WTC11 (cell line): Measurements from ENCODE around the gene RPP14. TPM values are rescaled to one million over a fixed set of nuclear protein-coding genes. Genes with fewer than 3 reads are reported as not detected.
A peak's percentile ranks its signal among the peaks of the same experiment; 100 is the strongest.
"Not testable (repeated sequence)": the region's sequence is repeated elsewhere in the genome, so short reads cannot be mapped to it uniquely, and the experiment has no call there.

Experiments used
- ATAC-seq: fragments of 200-7000 bp; cut with Tn5 transposase; 2 replicates; pipeline ENCODE4 v1.10.0; 2021; ENCODE audit warnings: mild to moderate bottlenecking, moderate library complexity
- CTCF ChIA-PET: fragments of 300-600 bp; sonication (Branson Sonifier 250); formaldehyde crosslinking; loops from one replicate; lab custom pipeline; 2021; ENCODE audit warnings: antibody characterized with exemption; lab: Charles Lee
- POLR2A ChIA-PET: fragments of 350-600 bp; sonication (Branson Sonifier 250); formaldehyde crosslinking; loops from one replicate; lab custom pipeline; 2021; ENCODE audit warnings: antibody characterized with exemption; lab: Charles Lee
- DNase-seq: peaks from one replicate; pipeline ENCODE4 v3.0.0; 2021; ENCODE audit warnings: low spot score
- H3K27ac Mint-ChIP-seq: 2 replicates; pipeline ENCODE4 v1.8.0; 2021; ENCODE audit warnings: mixed read lengths
- H3K27me3 Mint-ChIP-seq: 2 replicates; pipeline ENCODE4 v1.8.0; 2021; ENCODE audit warnings: low read depth, mild to moderate bottlenecking, moderate library complexity, mixed read lengths
- H3K36me3 Mint-ChIP-seq: 2 replicates; pipeline ENCODE4 v1.8.0; 2021; ENCODE audit warnings: mixed read lengths
- H3K4me1 Mint-ChIP-seq: 2 replicates; pipeline ENCODE4 v1.8.0; 2022; ENCODE audit warnings: mixed read lengths
- H3K4me3 Mint-ChIP-seq: 2 replicates; pipeline ENCODE4 v1.8.0; 2021; ENCODE audit warnings: mild to moderate bottlenecking, moderate library complexity, mixed read lengths
- H3K9me3 Mint-ChIP-seq: 2 replicates; pipeline ENCODE4 v1.8.0; 2021; ENCODE audit warnings: mixed read lengths
- GTF2I ChIP-seq: fragments of 250-450 bp; sonication (Bioruptor Pico); conservative IDR thresholded peaks from 2 replicates; pipeline ENCODE4 v1.4.0; 2021; ENCODE audit warnings: mild to moderate bottlenecking
- SOX15 ChIP-seq: fragments of 250-450 bp; sonication (Bioruptor Pico); IDR thresholded peaks from 2 replicates; pipeline ENCODE4 v1.9.0; 2021; ENCODE audit warnings: mild to moderate bottlenecking
- SP1 ChIP-seq: sonication (generic); formaldehyde crosslinking; conservative IDR thresholded peaks from 2 replicates; pipeline ENCODE4 v1.8.1; 2022; ENCODE audit warnings: missing genetic modification reagents
- TEAD1 ChIP-seq: sonication (generic); formaldehyde crosslinking; IDR thresholded peaks from 2 replicates; pipeline ENCODE4 v1.8.0; 2022; ENCODE audit warnings: mild to moderate bottlenecking, missing genetic modification reagents
- TP53 ChIP-seq: sonication (generic); formaldehyde crosslinking; IDR thresholded peaks from 2 replicates; pipeline ENCODE4 v1.8.1; 2023; ENCODE audit warnings: mild to moderate bottlenecking, missing genetic modification reagents
- total RNA-seq: library from RNA; stranded (reverse); gene quantifications from 3 replicates; pipeline ENCODE4 v1.2.3, GENCODE V29; 2021
- TF ChIP-seq, protein P1 (sequence below): fragments of 250-450 bp; sonication (Bioruptor Pico); IDR thresholded peaks from 2 replicates; pipeline ENCODE4 v2.1.2; 2022; ENCODE audit warnings: mild to moderate bottlenecking, moderate library complexity
- TF ChIP-seq, protein P2 (sequence below): sonication (generic); formaldehyde crosslinking; IDR thresholded peaks from 2 replicates; pipeline ENCODE4 v1.8.1; 2022; ENCODE audit warnings: low read depth, mild to moderate bottlenecking, moderate library complexity, missing genetic modification reagents, borderline replicate concordance
- TF ChIP-seq, protein P3 (sequence below): fragments of 200-600 bp; IDR thresholded peaks from 2 replicates; pipeline ENCODE4 v1.8.0; 2022; ENCODE audit warnings: antibody characterized with exemption
- TF ChIP-seq, protein P4 (sequence below): sonication (generic); formaldehyde crosslinking; IDR thresholded peaks from 2 replicates; pipeline ENCODE4 v1.8.0; 2023; ENCODE audit warnings: missing genetic modification reagents
- TF ChIP-seq, protein P5 (sequence below): sonication (generic); formaldehyde crosslinking; IDR thresholded peaks from 2 replicates; pipeline ENCODE4 v1.8.1; 2022; ENCODE audit warnings: low read depth, missing genetic modification reagents, borderline replicate concordance
- TF ChIP-seq, protein P6 (sequence below): sonication (generic); formaldehyde crosslinking; IDR thresholded peaks from 2 replicates; pipeline ENCODE4 v1.8.1; 2023; ENCODE audit warnings: mild to moderate bottlenecking, missing genetic modification reagents, borderline replicate concordance
- TF ChIP-seq, protein P7 (sequence below): sonication (generic); formaldehyde crosslinking; IDR thresholded peaks from 2 replicates; pipeline ENCODE4 v1.8.1; 2023; ENCODE audit warnings: mild to moderate bottlenecking, moderate library complexity, missing genetic modification reagents
- TF ChIP-seq, protein P8 (sequence below): sonication (generic); formaldehyde crosslinking; IDR thresholded peaks from 2 replicates; pipeline ENCODE4 v1.8.1; 2023; ENCODE audit warnings: mild to moderate bottlenecking, missing genetic modification reagents, moderate library complexity
- TF ChIP-seq, protein P9 (sequence below): sonication (generic); formaldehyde crosslinking; IDR thresholded peaks from 2 replicates; pipeline ENCODE4 v1.8.1; 2022; ENCODE audit warnings: missing genetic modification reagents, borderline replicate concordance
- TF ChIP-seq, protein P10 (sequence below): sonication (generic); formaldehyde crosslinking; IDR thresholded peaks from 2 replicates; pipeline ENCODE4 v1.8.1; 2023; ENCODE audit warnings: mild to moderate bottlenecking, missing genetic modification reagents, moderate library complexity

RPP14 gene
- total RNA-seq, 1 experiment from 2014 or later: 17.9 TPM

DNA sequence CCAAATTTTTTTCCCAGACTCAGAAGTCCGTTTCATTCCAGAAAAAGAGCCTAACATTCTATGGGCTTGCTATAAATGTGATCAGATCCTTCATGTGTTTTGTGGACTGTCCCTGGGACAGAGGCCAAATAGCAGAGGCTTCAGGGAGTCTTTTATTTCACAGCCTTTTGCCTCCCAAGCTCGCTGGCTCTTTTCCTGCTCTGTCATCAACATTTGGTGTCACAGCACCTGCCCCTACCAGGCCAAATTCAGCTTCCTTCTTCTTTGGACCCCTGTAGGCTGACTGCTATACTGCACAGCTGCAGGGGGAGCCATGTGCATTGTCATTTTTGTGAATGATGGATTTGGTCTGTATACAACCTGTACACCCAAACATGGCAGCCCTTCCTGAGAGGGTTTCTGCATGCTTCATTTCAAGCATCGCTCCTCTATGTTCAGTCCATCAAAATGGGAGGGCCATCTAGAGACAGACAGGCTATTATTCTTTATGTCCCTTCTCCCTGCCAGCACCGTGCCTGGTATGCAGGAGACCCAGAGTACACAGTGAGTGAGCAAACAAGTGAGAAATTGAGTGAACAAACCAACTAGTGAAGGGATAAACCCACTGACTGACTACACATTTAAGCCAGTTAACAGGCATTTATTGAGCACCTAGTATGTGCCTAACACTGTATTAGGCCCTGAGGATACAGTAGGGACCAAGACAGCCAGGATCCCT lies 17.9 kb upstream of the RPP14 start:
- H3K27ac Mint-ChIP-seq: no peak overlapping the region
- TF ChIP-seq, protein P1, sequence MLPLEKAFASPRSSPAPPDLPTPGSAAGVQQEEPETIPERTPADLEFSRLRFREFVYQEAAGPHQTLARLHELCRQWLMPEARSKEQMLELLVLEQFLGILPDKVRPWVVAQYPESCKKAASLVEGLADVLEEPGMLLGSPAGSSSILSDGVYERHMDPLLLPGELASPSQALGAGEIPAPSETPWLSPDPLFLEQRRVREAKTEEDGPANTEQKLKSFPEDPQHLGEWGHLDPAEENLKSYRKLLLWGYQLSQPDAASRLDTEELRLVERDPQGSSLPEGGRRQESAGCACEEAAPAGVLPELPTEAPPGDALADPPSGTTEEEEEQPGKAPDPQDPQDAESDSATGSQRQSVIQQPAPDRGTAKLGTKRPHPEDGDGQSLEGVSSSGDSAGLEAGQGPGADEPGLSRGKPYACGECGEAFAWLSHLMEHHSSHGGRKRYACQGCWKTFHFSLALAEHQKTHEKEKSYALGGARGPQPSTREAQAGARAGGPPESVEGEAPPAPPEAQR: no peak
- TF ChIP-seq, protein P2, sequence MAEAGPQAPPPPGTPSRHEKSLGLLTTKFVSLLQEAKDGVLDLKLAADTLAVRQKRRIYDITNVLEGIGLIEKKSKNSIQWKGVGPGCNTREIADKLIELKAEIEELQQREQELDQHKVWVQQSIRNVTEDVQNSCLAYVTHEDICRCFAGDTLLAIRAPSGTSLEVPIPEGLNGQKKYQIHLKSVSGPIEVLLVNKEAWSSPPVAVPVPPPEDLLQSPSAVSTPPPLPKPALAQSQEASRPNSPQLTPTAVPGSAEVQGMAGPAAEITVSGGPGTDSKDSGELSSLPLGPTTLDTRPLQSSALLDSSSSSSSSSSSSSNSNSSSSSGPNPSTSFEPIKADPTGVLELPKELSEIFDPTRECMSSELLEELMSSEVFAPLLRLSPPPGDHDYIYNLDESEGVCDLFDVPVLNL (CRISPR knock-in tag): no peak
- TF ChIP-seq, protein P3, sequence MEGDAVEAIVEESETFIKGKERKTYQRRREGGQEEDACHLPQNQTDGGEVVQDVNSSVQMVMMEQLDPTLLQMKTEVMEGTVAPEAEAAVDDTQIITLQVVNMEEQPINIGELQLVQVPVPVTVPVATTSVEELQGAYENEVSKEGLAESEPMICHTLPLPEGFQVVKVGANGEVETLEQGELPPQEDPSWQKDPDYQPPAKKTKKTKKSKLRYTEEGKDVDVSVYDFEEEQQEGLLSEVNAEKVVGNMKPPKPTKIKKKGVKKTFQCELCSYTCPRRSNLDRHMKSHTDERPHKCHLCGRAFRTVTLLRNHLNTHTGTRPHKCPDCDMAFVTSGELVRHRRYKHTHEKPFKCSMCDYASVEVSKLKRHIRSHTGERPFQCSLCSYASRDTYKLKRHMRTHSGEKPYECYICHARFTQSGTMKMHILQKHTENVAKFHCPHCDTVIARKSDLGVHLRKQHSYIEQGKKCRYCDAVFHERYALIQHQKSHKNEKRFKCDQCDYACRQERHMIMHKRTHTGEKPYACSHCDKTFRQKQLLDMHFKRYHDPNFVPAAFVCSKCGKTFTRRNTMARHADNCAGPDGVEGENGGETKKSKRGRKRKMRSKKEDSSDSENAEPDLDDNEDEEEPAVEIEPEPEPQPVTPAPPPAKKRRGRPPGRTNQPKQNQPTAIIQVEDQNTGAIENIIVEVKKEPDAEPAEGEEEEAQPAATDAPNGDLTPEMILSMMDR: no peak
- TF ChIP-seq, protein P4, sequence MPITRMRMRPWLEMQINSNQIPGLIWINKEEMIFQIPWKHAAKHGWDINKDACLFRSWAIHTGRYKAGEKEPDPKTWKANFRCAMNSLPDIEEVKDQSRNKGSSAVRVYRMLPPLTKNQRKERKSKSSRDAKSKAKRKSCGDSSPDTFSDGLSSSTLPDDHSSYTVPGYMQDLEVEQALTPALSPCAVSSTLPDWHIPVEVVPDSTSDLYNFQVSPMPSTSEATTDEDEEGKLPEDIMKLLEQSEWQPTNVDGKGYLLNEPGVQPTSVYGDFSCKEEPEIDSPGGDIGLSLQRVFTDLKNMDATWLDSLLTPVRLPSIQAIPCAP: no peak
- TF ChIP-seq, protein P5, sequence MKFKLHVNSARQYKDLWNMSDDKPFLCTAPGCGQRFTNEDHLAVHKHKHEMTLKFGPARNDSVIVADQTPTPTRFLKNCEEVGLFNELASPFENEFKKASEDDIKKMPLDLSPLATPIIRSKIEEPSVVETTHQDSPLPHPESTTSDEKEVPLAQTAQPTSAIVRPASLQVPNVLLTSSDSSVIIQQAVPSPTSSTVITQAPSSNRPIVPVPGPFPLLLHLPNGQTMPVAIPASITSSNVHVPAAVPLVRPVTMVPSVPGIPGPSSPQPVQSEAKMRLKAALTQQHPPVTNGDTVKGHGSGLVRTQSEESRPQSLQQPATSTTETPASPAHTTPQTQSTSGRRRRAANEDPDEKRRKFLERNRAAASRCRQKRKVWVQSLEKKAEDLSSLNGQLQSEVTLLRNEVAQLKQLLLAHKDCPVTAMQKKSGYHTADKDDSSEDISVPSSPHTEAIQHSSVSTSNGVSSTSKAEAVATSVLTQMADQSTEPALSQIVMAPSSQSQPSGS (CRISPR knock-in tag): no peak
- TF ChIP-seq TP53: no peak
- TF ChIP-seq, protein P6, sequence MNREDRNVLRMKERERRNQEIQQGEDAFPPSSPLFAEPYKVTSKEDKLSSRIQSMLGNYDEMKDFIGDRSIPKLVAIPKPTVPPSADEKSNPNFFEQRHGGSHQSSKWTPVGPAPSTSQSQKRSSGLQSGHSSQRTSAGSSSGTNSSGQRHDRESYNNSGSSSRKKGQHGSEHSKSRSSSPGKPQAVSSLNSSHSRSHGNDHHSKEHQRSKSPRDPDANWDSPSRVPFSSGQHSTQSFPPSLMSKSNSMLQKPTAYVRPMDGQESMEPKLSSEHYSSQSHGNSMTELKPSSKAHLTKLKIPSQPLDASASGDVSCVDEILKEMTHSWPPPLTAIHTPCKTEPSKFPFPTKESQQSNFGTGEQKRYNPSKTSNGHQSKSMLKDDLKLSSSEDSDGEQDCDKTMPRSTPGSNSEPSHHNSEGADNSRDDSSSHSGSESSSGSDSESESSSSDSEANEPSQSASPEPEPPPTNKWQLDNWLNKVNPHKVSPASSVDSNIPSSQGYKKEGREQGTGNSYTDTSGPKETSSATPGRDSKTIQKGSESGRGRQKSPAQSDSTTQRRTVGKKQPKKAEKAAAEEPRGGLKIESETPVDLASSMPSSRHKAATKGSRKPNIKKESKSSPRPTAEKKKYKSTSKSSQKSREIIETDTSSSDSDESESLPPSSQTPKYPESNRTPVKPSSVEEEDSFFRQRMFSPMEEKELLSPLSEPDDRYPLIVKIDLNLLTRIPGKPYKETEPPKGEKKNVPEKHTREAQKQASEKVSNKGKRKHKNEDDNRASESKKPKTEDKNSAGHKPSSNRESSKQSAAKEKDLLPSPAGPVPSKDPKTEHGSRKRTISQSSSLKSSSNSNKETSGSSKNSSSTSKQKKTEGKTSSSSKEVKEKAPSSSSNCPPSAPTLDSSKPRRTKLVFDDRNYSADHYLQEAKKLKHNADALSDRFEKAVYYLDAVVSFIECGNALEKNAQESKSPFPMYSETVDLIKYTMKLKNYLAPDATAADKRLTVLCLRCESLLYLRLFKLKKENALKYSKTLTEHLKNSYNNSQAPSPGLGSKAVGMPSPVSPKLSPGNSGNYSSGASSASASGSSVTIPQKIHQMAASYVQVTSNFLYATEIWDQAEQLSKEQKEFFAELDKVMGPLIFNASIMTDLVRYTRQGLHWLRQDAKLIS: no peak
- no peak for TF ChIP-seq GTF2I
- TF ChIP-seq TEAD1 (CRISPR knock-in tag): no peak
- TF ChIP-seq, protein P7, sequence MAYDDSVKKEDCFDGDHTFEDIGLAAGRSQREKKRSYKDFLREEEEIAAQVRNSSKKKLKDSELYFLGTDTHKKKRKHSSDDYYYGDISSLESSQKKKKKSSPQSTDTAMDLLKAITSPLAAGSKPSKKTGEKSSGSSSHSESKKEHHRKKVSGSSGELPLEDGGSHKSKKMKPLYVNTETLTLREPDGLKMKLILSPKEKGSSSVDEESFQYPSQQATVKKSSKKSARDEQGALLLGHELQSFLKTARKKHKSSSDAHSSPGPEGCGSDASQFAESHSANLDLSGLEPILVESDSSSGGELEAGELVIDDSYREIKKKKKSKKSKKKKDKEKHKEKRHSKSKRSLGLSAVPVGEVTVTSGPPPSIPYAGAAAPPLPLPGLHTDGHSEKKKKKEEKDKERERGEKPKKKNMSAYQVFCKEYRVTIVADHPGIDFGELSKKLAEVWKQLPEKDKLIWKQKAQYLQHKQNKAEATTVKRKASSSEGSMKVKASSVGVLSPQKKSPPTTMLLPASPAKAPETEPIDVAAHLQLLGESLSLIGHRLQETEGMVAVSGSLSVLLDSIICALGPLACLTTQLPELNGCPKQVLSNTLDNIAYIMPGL (CRISPR knock-in tag): no peak
- TF ChIP-seq, protein P8, sequence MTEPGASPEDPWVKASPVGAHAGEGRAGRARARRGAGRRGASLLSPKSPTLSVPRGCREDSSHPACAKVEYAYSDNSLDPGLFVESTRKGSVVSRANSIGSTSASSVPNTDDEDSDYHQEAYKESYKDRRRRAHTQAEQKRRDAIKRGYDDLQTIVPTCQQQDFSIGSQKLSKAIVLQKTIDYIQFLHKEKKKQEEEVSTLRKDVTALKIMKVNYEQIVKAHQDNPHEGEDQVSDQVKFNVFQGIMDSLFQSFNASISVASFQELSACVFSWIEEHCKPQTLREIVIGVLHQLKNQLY (CRISPR knock-in tag): no peak
- TF ChIP-seq, protein P9, sequence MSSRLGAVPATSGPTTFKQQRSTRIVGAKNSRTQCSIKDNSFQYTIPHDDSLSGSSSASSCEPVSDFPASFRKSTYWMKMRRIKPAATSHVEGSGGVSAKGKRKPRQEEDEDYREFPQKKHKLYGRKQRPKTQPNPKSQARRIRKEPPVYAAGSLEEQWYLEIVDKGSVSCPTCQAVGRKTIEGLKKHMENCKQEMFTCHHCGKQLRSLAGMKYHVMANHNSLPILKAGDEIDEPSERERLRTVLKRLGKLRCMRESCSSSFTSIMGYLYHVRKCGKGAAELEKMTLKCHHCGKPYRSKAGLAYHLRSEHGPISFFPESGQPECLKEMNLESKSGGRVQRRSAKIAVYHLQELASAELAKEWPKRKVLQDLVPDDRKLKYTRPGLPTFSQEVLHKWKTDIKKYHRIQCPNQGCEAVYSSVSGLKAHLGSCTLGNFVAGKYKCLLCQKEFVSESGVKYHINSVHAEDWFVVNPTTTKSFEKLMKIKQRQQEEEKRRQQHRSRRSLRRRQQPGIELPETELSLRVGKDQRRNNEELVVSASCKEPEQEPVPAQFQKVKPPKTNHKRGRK: no peak
- no peak for TF ChIP-seq SOX15 (CRISPR knock-in tag)
- TF ChIP-seq SP1: no peak
- TF ChIP-seq, protein P10, sequence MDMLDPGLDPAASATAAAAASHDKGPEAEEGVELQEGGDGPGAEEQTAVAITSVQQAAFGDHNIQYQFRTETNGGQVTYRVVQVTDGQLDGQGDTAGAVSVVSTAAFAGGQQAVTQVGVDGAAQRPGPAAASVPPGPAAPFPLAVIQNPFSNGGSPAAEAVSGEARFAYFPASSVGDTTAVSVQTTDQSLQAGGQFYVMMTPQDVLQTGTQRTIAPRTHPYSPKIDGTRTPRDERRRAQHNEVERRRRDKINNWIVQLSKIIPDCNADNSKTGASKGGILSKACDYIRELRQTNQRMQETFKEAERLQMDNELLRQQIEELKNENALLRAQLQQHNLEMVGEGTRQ: no peak
- no peaks in the 10 kb centered on the region; the same call in 1 of the 2 replicates for H3K27me3 Mint-ChIP-seq
- ATAC-seq: peak; percentile 48
- ChIA-PET CTCF (interaction anchor here (1.1 kb wide), 1 partner anchor 70 kb away, joined by 3 read pairs; no protein-coding TSS in a partner anchor), POLR2A (no interaction called here)
- H3K9me3 Mint-ChIP-seq: peaks cover 9% of the 10 kb centered on the region; the same call in 1 of the 2 replicates
- peaks cover 17% of the 10 kb centered on the region for H3K36me3 Mint-ChIP-seq
- H3K4me3 Mint-ChIP-seq: no peak overlapping the region
- no peak for DNase-seq
- no peaks in the 10 kb centered on the region for H3K4me1 Mint-ChIP-seq

DNA sequence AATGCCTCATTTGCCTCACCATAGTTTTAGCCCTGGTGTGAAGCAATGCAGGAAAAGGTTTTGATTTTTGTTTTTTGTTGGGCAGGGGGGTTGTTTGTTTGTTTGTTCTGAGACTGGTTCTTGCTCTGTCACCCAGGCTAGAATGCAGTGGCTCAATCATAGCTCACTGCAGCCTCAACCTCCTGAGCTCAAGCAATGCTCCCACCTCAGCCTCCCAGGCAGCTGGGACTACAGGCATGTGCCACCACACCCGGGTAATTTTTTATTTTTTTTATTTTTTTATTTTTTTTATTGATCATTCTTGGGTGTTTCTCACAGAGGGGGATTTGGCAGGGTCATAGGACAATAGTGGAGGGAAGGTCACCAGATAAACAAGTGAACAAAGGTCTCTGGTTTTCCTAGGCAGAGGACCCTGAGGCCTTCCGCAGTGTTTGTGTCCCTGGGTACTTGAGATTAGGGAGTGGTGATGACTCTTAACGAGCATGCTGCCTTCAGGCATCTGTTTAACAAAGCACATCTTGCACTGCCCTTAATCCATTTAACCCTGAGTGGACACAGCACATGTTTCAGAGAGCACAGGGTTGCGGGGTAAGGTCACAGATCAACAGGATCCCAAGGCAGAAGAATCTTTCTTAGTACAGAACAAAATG lies 17.0 kb upstream of the RPP14 start:
- CTCF ChIA-PET: interaction anchor here (1.1 kb wide), 1 partner anchor 71 kb away, joined by 3 read pairs; no protein-coding TSS in a partner anchor
- POLR2A ChIA-PET, H3K27ac Mint-ChIP-seq, DNase-seq, H3K9me3 Mint-ChIP-seq, ATAC-seq, H3K4me1 Mint-ChIP-seq, H3K4me3 Mint-ChIP-seq, H3K27me3 Mint-ChIP-seq: not testable (repeated sequence)
- H3K36me3 Mint-ChIP-seq: peaks cover 17% of the 10 kb centered on the region
